Measurements from ENCODE around the gene UBQLN4.

The UBQLN4 gene

GRCh38 chr1:156053768-156054499 lies at the start of gene UBQLN4:
TSS of gene UBQLN4 (minus strand) at chr1:156053798. CDS start at chr1:156053701, 97 bp downstream.
- peak; percentile 94 for DNase-seq (ENCODE audit: low spot score)

GRCh38 chr1:156102633-156103511 lies 49.3 kb upstream of the UBQLN4 start:
- DNase-seq (ENCODE audit: low spot score): no peak

GRCh38 chr1:156101880-156102279 lies 48.3 kb upstream of the UBQLN4 start:
- no peak for DNase-seq (ENCODE audit: low spot score)

GRCh38 chr1:156100205-156100995 lies 46.8 kb upstream of the UBQLN4 start:
- DNase-seq (ENCODE audit: low spot score): no peak

DNA sequence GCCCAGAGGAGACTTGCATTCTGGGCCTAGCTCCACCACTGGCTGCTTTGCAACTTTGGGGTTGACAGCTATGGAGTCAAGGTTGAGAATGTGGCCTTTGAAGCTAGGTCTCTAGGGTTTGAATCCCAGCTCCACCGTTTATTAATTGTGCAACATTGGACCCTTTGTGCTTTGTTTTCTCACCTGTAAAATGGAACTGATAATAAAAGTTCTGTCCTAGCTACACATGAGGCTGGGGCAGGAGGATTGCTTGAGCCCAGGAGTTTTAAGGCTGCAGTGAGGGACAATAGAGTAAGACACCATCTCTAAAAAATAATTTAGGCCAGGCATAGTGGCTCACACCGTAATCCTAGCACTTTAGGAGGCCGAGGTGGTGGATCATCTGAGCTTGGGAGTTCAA lies 45.7 kb upstream of the UBQLN4 start:
- DNase-seq (ENCODE audit: low spot score): no peak

DNA sequence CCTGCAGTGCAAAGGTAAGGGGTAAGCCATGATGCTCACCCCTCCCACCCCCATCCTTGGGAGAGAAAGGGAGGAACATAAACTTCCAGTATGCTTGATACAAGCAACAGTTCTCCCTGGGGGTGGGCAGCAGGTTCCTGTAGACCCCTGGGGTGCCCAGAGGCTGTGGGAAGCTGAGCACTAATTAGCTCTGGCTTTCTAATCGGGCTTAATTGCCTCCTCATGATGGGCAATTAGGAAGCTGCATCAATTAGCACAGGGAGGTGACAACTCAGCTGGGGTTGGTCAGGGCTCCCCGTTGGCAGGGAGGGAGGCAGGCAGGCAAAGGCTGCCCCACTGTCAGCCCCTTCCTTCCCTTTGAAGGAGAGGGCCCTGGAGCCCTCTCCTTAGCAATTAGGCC lies 45.2 kb upstream of the UBQLN4 start:
- no peak for DNase-seq (ENCODE audit: low spot score)

DNA sequence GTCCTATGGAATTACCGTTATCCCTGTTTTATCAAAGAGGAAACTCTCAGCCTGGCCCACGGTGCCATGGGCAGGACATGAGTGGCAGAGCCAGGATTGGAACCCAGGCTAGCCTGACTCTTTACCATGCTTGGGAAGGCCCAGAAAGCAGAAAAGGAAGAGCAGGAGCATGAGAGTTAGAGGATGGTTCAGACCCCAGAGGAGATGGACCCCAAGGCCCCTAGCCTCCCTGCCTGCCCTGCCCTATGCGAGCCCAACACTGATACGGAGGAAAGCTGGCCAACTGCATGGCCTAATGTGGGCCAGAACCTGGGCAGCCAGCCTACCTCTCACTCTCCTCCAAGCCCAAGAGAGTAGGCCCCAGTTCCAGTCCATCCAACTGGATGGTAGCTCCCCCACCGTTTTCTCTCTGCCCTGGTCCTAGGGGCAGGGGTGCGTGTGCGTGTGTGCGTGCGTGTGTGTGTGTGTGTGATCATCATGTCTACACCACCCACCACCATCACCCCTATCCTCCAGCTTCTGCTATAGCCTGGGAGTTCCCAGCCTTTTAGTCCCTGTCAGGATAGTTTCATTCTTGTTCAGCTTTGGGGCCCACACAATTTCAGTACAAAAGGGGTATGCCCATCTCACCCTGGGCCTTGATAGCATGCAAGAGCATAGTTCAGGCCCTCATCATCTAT lies 44.0 kb upstream of the UBQLN4 start:
- DNase-seq (ENCODE audit: low spot score): no peak

DNA sequence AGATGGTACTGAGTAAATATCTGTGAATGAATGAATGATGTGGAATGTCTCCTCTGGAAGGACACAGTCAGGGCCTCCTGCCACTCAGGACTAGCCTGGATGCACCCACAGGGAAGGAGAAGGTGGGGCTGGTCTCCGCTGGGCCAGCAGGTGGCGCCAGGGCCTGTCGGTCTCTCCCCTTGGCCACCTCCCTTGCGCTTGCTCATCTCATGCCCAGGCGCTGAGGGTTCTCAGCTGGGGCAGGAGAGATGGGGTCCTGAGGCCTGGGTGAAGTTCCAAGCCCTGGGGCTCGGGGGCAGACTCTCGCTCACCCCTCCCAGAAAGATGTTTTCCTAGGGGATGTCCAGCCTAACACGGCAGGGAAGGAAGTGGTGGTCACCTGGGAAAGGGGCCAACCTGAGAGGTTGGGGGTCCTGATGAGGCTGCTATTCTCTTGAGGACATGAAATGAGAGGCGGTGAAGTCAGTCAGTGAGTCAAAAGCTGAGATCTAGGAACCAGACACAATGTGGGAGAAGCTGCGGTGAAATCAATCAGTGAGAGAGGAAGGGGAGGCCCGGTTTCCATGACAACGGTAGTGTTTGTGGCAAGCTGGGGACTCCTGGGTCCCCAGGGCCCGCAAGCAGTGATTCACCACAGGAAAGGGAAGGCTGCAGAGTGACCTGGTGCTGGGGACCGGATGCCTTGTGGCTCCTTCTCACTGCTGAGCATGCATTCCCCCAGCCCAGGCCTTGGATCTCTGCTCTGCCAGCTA lies 43.2 kb upstream of the UBQLN4 start:
- DNase-seq (ENCODE audit: low spot score): peak; percentile 89

GRCh38 chr1:156095906-156096508 lies 42.4 kb upstream of the UBQLN4 start:
- DNase-seq (ENCODE audit: low spot score): no peak

- no peak for DNase-seq (ENCODE audit: low spot score)
Observed at GRCh38 chr1:156091610-156092009, 38.0 kb upstream of the UBQLN4 start.

DNA sequence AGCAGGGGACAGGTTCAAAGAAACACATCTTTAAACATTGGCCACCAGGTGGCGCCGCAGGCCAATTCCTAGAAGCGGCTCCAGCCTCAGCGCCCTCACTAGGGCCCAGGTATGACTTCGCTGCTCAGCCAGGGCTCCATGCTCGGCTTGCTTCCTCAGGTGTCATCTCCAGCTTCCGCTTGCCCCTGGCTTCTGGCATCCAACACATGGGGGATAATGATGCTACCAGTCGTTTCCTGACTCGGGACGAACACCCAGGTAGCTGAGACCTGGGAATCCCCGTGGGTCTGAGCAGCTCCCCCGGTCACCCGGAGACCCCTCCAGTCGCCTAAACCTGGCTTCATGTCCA lies 37.2 kb upstream of the UBQLN4 start:
- peak; percentile 73 for DNase-seq (ENCODE audit: low spot score)

DNA sequence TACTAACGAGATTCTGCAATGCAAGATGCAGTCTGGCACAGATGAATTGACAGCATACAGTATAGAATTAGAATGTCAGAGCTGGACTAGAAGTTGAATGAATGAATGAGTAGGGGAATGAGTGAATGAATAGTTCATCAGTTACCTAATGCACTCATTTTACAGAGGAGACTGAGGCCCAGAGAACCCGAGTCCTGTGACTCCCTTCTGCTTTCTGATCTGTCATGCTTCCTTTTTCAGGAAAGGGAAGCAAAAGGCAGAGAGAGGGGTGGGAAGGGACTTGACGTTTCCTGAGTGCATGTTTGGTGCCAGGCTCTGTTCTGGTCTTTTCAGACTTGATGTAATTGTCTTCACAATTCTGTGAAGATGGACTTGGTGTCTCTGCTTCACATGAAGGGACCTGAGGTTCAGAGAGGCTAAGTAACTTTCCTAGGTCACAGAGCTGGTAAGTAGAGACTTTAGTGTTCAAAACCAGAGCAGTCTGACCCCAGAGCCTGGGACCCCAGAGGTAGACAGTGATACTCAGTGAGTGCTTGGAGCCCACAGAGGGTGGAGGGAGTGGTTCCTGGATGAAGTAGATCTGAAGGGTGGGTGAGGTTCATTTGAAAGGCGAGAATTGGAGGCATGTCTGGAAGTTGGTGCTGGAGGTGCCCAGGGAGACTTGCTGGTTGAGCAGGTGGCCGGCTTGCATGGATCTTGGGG lies 36.7 kb upstream of the UBQLN4 start:
- DNase-seq (ENCODE audit: low spot score): no peak

DNA sequence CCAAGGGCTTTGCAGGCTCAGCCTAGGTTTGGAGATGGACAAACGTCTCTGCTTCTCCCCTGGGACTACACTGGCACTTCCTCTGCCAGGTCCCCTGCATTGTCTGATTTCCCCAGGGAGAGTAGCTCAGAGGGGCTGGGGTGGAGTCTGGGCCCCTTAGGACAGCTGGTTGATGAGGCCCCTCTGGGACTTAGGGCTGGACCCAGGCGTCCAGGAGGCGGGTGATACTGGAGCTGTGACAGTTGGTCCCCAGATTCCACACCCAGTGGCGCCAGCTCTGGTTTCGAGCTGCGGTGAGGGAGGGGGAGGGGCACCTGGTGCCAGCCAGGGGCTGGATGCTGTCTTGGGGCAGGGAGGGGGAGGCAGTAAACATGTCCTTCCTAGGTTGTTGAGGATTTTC lies 36.1 kb upstream of the UBQLN4 start:
- no peak for DNase-seq (ENCODE audit: low spot score)

DNA sequence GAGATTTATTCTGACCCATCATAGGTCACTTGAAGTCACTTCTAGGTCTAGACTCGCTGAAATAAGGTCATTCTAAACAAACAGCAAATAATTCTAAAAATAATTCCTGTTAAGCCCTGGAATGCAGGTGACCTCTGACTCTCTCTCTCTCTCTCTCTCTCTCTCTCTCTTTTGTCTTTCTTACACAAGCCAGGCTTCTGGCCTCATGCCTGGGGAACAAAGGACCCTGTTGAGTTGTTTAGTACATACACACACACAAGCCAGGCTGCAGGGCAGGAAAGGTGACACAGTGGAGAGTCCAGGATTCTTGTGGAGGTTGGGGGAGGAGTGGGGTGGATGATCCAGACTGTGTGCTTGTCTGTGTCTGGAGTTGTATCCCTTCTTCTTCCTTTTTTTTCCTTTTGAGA lies 32.7 kb upstream of the UBQLN4 start:
- DNase-seq (ENCODE audit: low spot score): no peak

- DNase-seq (ENCODE audit: low spot score): no peak
Observed at GRCh38 chr1:156083800-156084790, 30.5 kb upstream of the UBQLN4 start.

DNA sequence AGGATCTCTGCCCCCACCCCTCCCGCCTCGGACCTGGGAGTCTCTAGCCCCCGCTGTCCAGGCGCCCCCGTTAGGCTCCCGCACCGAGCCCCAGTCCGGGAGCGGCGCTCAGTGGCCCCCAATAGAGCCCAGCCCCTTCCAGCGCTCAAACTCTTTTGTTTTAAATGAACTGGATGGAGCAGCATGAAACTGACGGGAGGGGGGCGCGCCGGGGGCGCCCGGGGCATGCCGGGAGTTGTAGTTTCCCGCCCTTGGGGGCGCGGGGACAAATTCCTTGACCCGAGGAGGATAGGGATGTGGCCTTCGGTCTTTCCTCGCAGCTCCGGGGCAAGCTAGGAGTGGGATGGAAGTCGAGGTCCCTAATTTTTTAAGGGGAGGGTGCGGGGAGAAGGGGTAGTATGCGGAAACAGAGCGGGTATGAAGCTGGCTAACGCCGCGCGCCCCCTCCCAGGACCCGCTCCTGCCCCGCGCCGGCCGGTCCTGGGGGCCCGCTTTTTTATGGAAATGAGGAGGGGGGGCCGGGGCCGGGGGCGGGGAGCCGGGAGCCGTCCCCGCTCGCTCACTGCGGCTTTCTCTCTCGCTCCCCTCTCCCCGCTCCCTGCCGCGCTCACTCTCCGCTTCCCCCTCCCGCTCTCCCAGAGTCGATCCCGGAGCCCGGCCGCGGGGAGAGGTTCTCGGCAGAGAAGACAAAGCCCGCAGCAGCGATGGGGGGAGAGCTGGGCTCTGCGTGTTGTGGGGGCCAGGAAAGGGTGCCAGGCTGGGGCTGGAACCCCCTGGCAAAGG lies 28.9 kb upstream of the UBQLN4 start, which contains the start of gene MEX3A:
Gene MEX3A (minus strand): TSS at position 157 of the 783 bp plus-strand sequence. CDS start 467 bp downstream, outside the sequence.
- DNase-seq (ENCODE audit: low spot score): peak; percentile 92

GRCh38 chr1:156081917-156082308 lies 28.3 kb upstream of the UBQLN4 start:
- peak; percentile 42 for DNase-seq (ENCODE audit: low spot score)
